HG03175 (cell line): ENCODE results near the gene MAL.

ENCODE experiments used
- ATAC-seq: cut with Tn5 transposase; IDR thresholded peaks from one replicate; pipeline ENCODE4 v1.9.1; 2021; ENCODE audit warnings: mild to moderate bottlenecking, moderate library complexity; ENCODE audit not compliant: unreplicated experiment

The MAL gene

DNA sequence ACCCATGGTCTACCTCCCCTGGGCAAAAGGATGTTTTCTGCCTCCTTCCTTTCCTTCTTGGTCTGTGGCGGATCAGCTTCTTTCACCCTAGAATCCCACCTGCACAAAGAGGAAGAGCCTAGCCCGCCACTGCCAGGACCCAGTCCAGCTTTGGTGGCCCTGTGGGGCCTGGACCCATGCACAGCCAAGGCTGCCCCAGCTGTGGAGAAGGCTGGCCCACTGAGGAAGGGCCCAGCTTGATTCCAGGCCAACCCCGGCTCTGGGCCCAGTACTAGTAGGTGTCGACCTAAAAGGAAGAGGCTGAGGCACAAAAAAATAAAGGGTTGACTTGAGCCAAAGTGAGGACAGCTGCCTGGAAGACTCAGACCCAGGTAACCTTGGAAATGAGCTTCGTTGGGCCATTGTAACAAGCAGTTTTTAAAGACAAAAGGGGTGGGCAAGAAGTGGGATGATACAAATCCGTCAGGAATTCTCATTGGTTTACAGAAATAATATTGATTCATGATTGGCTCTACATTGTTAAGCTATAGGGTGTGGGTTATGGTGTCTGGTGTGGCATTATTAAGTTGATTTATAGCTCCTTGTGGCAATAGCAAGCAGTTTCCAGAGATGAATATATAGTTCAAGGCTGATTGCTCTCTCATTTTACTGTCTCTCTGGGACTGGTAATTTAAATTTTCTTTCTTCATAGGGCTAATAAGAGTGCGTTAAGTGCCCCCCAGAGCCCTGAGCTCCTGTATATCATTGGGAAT is 29.8 kb upstream of the MAL start:
- ATAC-seq = no peak

- ATAC-seq = no peak
Observed at GRCh38 chr2:94996305-94997100, 29.0 kb upstream of the MAL start.

GRCh38 chr2:94997981-94998930 is 27.3 kb upstream of the MAL start:
- ATAC-seq = no peak

DNA sequence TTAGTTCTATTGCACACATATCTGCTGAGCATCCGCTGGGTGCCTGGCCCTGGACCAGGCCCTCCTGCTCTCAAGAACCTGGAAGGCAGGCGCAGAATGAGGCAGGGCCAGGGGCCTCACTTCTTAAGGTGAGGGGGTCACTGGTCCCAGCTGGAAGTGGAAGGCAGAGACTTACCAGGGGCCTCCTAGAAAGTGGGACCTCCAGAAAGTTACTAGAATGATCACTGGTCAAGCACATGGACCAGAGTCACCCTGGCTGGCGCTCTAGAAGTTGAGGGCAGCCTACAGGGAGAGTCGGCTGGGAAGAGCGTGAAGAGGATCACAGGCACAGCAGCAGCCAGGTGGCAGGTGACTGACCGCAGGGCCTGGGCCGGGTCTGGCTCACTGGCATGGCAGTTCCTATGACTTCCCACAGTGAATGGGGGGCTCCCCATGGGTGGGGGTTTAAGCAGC is 26.1 kb upstream of the MAL start:
- ATAC-seq = no peak

GRCh38 chr2:95001051-95001562 is 24.4 kb upstream of the MAL start:
- no peak for ATAC-seq

GRCh38 chr2:95001701-95002100 is 23.8 kb upstream of the MAL start:
- ATAC-seq = no peak

GRCh38 chr2:95002498-95002897 is 23.0 kb upstream of the MAL start:
- no peak for ATAC-seq

DNA sequence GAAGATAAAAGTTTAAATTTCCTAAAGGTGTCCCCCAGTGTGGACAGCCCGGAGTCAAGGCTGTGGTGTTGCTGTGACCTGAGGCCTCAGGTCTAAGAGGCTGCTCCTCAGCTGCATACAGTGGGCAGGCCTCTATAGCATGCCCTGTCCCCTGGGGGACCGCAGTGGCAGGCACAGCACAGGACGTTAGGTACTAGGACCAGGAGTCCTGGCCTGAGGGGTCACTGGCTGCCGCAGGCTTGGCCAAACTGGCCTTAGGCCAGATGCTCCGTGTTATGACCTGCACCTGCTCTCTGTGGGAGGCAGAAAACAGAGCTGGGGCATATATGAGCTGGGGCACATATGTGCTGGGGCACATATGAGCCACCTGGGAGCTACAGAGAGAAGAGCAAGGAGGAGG is 21.2 kb upstream of the MAL start:
- ATAC-seq = no peak

GRCh38 chr2:95004711-95005110 is 20.8 kb upstream of the MAL start:
- ATAC-seq = no peak

DNA sequence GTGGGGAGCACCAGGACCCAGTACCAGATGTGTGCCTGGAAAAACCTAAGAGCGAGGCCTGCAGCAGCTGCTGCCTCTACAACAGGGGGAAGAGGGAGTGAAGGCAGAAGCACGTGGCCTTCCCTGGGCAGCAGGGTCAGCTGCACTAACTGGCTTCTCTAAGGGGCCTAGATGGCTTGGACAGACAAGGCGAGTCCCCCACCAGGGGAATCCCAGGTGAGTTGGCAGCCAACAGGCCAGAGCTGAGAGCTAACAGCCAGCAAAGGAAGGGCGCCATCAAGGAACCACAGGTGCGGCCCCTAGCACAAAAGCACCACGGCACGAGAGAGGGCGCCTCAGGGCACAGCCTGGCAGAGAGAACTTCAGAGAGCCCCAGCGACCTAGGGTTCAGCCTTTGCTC is 19.8 kb upstream of the MAL start:
- ATAC-seq = no peak

- no peak for ATAC-seq
Observed at GRCh38 chr2:95006588-95006987, 18.9 kb upstream of the MAL start.

DNA sequence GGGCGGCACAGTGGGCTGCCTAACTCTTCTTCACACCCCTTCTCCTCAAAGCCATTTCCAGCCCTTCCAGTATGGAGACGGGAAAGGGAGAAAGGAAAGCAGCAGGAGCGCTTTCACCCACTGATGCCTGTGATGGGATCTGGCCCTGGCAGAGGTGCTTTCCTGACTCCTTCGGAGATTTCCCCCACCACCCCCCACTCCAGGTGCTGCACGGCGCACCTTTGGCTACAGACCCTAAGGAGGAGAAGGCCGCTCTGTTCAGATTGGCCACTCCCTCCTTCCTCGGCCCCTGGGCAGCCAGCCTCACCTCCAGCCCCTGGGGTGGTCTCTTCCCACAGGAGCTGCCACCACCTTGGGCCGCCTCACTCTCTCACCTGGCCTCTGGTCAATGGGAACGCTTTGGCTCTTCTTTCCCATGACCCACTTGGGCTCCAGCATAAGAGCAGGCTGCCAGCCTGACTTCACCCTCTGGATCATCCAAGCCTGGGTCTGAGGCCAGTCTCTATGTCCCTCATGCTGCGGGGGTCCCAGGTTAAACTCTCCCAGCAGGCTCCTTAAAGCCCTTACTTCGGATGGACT is 18.4 kb upstream of the MAL start:
- no peak for ATAC-seq

GRCh38 chr2:95007822-95008221 is 17.7 kb upstream of the MAL start:
- ATAC-seq = no peak

DNA sequence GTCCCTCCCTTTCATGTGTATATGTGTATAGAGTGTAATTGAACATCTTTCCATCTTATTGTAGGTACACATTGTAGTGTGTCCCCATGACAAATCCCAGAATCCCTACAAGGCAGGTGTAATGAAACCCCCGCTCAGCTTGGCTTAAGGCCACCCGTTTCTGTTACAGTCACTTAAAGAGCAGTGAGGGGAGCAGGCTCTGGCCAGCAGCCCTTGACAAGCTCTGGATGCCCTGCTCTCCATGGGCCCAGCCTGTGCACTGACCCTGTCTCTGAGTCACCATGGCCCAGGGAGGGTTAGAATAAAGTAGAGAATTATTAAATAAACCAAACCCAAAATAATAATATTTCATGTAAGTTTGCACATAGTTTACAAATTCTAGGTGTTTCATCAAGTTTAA is 17.2 kb upstream of the MAL start:
- ATAC-seq = no peak

DNA sequence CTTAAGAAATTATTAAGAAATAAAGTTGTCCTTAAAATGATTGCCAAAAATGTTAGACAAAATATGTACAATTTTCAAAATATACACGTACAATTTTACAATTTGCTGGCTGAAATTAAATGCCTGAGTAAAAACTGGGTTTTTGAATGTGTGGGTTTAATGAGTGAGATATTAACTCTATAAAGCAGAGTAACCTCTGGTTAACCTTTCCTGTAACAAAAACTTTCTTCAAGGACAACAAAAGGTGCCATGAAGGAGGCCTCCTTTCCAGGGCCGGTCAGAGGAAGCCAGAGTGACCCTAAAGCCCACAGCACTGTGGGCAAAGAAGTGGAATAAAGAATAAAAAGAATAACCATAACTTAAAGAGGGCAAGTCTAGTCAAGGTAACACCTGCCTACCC is 16.5 kb upstream of the MAL start:
- ATAC-seq = no peak

DNA sequence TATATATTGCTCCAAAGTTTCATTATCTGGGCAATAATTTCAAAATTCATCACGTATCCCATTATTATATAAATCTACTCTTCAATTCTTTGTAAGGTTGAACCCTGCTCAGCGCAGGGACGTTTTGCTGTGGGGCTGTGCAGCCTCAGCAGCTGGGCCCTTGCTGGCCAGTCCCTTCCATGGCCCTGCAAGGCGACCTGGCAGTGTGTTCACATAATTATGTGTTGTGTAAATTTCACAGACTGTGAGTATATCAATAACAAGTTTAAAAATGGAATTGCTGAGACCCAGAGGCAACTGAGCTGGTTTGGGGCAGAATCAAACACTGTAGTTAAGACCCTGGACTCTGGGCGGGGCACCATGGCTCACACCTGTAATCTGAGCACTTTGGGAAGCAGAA is 16.1 kb upstream of the MAL start:
- no peak for ATAC-seq

DNA sequence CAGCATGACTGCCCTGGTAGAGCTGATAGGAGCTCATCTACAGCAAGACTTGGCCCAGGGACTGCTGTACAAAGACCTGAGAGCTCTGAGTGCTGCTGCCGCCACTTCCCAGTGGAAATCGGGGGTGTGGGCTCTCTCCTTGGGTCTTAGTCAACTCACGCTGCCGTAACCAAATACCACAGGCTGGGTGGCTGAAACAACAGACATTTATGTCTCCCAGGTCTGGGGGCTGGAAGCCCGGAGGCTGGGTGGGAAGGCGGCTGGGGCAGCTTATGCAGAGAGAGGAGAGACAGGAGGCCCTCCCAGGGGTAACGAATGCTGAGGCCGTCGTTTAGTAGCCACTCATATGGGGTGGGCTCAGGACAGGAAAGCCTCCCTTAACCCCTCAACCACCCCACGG is 15.4 kb upstream of the MAL start:
- ATAC-seq = no peak

DNA sequence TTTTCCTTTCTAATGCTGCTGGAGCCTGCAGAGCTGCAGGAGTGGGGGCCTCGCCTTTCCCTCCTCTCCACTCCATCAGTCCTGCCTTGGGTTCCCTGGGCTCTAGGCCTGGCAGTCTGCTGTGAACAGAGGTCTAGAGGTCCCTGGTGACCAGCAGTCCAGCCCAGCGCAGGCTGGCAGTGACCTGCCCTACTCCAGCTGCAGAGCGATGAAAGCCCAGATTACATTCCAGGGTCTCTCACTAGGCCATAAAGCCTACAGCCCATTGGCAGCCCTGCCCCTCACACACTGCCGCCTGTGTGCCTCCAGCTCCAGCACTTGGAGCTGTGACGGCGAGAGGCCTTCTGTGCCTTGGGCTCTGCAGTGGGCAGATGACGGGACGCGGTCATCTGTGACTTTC is 14.8 kb upstream of the MAL start:
- ATAC-seq = no peak

GRCh38 chr2:95012881-95013550 is 12.5 kb upstream of the MAL start:
- peak; percentile 77 for ATAC-seq

DNA sequence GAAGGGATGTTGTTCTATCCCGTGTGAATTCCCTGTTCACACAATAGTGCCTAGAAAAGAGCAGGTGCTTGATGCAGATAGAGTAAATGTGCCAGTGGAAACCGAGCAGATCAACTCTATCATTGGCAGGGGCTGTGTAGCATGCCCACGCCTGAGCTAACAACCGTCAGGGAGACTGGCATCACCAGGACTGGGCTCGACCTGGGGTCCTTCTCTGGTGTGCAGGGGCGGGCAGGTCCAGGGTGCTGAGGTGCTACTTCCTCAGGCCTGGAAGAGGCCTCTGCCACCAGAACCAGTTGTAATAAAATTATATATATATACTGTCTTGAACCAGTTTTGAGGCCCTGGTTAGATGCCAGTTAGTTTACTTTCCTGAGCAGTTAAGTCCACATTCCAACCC is 11.8 kb upstream of the MAL start:
- no peak for ATAC-seq
